GM21723 (cell line): ENCODE measurements around the gene TARS3.

Source experiments
- ATAC-seq: cut with Tn5 transposase; IDR thresholded peaks from one replicate; pipeline ENCODE4 v1.9.1; 2021; ENCODE audit warnings: mild to moderate bottlenecking, moderate library complexity; ENCODE audit not compliant: unreplicated experiment

TARS3 gene

DNA sequence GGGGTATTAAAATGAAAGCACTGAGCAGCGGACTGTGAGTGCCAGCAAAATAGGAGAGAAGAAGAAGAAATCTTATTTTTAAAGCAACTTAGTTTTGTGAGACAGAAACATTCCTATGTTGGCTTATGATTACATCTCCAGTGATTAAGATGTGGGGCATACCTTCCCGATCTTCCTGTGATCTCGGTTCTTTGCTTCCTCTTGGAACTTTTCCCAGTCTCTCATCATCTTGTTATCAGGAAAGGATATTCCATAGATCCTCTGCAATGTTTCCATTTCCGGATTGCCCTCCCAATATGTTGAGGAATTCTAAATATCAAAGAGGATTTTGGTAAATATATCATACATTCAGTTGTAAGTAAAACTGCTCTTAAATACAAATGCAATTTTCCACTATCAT, 22.2 kb downstream of the TARS3 start:
- no peak for ATAC-seq

DNA sequence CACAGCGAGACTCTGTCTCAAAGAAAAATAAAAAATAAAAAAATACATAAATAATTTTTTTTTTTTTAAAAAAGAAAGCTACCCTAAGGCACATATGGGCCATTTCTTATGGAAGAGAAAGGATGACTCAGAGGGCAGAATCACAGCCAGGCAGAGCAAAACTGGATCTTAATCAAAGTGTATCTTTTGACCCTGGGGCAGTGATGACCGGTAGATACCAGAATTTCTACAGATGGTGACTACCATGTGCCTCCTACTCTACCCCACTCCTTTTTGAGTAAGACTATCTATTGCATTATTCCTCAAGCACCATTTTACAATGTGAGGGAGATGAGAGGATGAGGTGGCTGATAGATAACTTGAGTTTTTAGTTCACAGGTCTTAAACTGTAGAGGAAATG, 26.0 kb downstream of the TARS3 start:
- no peak for ATAC-seq

DNA sequence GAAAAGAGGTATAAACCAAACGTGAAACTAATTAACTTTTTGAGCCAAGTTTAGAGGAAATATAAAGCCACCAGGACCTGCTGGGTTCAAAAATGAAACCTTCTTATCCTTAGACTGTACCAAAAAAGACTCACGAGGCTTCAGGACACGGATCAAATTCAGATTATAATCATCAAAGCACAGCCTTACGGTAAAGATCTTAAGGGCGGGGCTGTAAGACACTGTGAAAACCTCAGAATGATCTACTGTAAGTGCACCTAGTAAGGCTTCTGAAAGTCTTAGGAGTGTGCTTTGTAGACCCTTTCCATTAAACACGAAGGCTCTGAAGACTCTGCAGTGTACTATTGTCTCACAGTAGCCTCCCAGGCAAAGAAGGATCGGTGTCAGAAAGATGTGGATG, 26.8 kb downstream of the TARS3 start:
- no peak for ATAC-seq

DNA sequence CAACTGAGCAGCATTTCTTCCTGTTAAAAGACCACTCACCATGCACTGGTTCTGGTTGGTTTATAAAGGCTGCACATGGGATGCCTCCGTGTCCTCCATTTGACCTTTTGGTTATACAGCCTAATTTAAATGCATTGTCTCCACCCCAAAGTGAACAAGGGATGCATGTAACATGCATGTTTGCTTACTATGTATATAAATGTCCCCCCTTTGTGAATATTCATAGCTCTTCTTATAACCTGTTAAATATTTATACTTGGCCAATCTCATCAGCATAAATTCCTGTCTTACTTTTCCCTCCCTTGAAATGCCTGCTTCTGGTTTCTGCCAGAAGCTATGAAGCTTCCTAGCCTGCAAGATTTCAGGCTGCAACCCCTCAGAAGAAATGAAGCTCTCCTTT, 27.4 kb downstream of the TARS3 start:
- ATAC-seq: no peak

DNA sequence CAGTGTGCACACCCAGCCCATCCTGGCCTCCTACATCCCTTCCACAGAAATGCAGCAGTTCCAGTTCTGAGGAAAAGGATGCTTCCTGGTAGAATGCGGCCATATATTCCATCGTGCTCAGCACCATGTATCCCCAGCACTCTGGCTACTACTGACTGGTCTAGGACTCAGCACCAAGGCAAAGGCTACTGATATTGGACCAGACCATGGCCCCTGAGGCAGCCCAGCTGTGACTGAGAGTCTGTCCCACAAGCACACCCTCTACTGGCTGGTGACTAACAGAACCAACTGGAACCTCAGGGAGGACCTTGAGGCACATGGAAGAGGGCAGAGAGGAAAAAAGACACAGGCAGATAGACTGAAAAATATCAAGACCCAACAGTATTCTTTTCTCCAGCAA, 30.0 kb downstream of the TARS3 start:
- ATAC-seq: no peak

DNA sequence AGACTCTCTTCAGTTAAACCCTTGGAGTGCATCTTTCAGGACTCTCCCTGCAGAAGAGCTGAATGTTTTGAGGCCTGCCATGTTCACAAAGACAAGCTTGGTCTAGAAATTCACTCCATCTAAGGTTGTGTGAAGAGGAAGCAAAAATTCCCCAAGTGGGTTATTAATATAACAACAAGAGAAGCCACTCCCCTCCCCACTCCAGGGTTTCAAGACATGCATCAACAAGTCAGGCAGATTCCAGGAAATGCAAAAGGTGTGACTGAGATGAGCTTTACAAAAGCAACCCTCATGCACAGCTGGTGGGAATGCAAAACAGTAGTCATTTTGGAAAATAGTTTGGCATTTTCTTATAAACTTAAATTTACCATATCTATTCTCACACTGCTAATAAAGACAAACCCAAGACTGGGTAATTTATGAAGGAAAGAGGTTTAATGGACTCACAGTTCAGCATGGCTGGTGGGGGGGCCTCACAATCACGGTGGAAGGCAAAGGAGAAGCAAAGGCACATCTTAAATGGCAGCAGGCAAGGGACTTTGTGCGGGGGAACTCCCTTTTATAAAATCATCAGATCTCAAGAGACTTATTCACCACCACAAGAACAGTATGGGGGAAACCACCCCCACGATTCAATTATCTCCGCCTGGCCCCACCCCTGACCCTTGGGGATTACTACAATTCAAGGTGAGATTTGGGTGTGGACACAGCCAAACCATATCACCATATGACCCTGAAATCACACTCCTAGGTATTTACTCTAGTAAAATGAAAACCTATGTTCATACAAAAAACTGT, 31.3 kb downstream of the TARS3 start:
- ATAC-seq: no peak

DNA sequence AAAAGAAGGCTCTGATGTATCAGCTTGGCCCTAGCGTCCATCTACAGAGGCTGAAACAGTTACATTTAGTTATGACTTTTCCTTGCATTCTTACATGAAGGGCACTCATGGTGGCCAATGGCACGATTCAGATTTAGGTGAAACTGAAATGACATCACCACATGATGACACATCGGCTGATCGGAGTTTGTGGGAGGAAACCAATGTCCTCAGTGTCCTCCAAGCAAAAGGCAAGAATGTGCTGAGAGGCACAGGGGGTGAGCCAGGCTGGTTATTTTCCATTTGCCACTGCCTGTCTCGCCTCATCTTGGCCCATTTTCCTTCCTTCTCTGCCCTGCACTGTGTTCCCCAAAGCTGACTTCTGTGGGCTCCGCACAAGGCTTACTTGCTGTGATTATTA, 34.4 kb downstream of the TARS3 start:
- ATAC-seq: no peak

DNA sequence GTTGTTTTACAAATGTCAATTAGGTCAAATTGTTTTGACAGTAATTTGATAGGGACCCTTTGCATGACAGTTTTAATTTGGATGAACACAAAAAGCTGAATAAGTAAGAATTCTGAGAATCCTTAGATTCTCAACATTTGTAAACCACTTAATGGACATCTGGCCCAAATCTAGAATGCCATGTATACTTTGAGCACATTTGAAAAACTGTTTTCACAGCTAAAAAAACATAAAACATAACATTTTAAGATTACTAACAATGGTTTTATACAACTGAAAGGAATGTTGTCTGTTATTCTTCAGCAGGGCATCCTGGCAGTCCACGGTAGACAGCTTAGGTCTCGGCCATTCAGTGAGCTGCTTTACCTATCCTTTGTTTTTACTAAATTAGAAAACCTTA, 37.6 kb downstream of the TARS3 start:
- no peak for ATAC-seq

DNA sequence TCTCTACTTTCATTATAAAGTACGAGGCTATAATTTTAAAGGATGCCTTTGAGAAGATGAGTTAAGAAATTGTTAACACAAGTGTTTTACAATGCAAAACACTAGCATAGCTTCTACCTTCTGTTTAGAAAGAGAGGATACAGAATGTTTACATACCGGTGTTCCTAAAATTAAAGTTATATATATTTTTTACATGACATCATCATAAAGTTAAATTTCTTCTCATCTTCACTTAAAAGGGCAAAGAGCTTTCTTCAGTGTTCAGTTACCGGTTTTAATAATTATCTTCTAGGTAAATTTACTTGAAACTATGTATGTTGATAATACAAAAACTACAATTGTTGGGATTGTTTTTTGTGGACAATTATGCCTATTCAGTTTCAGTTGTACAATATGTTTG, 39.4 kb downstream of the TARS3 start:
- ATAC-seq: no peak

DNA sequence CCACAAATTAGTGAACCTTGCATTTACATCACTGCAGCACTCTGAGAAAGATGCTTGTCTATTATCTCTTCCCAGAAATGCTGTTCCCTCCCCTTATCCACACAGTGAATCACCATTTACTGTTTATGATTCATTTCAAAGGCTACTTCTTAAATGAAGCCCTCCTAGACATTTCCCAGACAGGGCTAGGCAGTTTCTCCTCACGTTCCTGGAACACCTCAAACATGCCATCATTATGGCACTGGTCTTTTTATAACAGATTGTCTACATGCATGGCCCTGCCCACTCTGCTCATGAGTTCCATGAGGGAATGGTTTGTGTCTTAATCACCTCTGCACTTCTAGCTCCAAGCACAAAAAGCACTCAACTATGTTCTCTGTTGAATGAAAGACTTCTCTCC, 39.9 kb downstream of the TARS3 start:
- ATAC-seq: no peak

DNA sequence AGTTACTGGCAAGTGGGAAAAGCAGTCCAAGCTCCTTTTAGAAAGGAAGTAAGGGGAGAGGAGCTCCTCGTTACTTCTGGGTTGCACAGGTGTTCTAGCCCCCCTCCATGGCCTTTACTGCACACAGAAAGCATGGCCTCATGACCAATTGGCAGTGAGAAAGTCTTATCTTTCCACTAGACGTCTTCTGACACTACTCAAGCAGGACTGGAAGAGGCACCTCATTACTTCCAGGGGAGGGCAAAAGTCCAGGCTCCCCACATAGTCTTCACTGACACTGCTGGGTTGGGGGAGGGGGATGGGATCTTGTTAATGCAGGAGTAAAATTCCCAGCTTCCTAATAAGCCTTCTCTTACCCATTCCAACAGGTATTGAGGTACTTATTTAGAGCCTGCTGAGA, 44.5 kb downstream of the TARS3 start:
- no peak for ATAC-seq

DNA sequence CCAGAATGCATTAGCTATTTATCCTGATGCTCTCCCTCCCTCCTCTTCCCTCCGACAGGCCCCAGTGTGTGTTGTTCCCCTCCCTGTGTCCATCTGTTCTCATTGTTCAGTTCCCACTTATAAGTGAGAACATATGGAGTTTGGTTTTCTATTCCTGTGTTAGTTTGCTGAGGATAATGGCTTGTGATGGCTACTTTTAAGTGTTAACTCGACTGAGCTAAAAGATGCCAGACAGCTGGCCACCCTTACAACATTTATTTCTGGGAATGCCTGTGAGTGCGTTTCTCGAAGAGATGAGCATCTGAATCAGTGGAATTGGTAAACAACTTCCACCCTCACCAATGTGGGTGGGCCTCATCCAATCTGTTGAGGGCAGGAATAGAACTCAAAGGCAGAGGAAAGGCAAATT, 47.3 kb downstream of the TARS3 start:
- ATAC-seq: no peak

DNA sequence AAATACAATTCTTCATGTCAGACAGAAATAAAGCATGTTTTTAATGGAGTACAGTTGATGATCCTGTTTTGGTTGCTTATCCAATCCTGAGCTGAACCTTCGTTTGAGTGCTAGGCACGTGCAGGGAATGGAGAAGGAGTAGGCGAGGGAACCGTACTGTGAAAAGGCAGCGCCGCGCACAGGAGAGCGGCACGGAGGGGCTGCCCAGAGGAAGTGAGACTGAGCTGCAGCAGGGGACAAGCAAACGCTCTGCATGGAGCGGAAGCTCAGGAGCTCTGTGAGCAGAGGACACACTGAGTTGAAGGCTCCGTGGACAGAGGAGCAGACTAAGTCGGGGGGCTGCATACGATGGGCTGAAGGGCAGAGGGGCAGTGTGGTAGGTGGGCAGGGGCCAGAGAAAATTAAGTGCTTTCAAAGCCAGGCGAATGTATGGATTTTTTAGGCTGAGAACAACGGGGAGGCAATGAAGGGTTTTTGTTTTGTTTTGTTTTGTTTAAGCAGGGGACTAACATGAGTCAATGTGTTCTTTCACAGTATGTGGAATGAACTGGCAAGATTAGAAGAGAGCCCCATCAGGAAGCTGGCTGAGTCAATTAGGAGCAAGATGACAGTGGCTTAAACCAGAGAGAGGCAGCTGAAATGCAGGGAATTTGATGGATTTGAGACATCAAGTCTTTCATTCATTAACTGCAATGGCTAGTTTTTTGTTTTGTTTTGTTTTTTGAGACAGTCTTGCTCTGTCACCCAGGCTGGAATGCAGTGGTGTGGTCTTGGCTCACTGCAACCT, 48.3 kb downstream of the TARS3 start:
- peak; percentile 96 for ATAC-seq

DNA sequence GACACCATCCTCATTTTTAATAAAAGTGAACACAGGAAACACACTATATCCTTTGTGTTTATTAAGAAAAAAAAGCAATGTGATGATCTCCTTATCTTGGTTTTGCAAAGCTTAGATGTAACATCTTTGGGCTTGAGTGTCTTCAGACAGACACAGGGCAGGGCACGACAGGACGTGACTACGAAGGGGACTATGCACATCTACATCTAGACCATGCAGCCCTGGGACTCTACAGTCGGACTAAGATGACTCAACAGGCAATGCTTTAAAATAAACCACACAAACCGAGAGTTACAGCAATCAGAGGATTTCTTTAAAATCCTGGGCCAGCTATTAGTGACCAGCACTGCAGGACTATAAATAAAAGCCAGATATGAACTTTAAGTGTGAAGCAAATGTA, 49.3 kb downstream of the TARS3 start:
- no peak for ATAC-seq

DNA sequence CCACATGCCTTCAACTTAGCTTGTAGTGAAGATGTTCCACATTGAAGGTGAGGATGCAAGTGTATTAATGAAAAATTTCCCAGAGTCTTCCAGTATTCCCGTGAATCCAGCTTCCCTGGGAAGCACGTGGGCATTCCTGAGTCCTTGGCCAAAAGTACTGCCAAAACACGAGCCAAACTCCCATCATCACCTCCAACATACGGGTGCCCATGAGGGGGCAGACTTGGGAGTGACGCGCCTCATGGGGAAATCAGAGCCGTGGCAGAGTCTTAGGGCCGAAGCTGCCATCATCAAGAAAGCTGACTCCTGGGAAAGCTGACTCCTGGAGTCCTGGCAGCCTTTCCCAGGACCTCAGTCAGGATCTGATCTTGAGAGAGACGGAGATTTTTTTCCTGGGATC, 52.0 kb downstream of the TARS3 start:
- no peak for ATAC-seq

DNA sequence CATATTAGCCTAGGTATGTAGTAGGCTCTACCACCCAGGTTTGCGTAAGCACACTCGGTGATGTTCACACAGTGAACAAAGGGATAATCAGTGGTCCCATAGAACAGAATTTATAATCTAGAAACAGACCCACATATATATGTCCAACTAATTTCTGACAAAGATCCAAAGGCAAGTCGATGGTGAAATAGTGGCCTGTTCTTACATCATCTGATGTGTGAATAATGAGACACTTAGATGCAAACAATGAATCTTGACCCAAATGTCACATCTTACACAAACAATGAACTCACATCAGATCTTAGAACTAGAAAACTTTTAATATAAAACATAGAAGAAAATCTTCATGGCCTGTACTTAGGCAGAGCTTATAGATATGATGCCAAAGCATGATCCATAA, 54.5 kb downstream of the TARS3 start:
- no peak for ATAC-seq

DNA sequence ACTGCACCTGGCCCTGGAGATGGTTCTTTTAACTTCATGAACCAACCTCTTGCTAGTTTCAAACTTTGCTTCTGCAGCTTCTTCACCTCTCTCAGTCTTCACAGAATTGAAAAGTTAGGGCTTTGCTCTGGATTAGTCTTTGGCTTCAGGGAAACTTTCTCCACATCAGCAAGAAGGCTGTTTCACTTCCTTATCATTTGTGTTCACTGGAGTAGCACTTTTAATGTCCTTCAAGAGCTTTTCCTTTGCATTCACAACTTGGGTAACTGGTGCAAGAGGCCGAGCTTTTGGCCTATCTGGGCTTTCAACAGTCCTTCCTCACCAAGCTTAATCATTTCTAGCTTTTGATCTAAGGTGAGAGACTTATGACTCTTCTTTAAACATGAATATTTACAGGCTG, 56.4 kb downstream of the TARS3 start:
- no peak for ATAC-seq

DNA sequence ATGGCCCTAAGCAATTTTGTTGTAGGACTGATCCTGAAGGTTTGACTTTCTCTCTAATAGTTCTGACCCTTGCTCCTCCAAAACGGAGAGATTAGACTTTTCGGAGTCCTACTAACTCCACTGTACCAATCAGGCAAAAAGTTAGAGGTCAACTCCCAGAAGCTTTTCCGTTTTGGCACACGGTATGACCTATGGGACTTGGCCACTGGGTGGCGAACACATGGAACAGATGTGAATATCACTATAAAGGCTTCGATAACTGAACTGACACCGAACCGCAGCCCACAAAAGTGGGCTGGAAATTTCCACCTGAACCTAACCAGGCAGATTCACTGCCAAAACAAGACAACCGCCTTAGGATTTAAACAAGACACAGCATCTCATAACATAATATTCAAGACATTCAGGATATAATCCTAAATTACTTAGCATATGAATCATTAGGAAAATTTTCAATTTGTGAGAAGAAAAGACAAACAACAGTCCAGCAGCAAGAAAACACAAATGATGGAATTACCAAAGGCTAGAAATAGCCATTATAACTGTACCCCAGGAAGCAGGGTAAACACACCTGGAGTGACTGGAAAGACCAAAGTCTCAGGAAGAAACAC, 59.9 kb downstream of the TARS3 start:
- ATAC-seq: no peak

DNA sequence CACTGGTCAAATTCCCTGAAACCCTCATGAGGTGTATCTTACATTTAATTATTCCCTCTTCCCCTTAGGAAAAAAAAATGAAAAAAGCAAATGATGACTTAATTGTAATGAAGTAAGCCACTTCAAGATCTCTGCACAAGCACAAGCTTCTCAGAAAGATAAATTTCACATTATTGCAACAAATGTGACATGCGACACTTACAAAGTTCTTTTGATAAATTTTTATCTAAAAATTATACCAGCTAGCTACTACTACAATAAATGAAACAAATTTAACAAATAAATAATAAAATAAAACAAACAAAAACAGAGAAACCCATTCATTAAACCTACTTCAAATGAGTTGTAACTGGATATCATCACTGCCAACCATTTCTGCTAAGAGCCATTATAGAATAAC, 62.1 kb downstream of the TARS3 start:
- no peak for ATAC-seq

DNA sequence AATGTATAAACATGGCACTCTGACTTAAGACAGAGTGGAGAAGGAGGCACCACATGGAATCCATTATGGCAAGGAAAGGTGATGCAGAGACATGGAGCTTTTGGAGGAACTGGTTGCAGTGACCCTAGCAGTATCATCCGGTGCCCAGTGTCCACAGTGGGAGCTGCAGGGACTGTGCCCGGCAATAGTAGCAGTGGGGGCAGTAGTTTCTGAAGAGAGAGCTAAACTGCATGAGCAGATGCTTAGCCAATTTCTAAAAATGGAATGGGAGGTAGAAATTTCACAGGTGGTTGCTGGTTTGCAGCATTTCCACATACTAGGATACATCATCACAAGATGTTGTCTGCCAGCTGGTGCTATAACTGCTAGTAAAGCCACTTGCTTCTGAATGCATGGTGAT, 64.3 kb downstream of the TARS3 start:
- no peak for ATAC-seq

DNA sequence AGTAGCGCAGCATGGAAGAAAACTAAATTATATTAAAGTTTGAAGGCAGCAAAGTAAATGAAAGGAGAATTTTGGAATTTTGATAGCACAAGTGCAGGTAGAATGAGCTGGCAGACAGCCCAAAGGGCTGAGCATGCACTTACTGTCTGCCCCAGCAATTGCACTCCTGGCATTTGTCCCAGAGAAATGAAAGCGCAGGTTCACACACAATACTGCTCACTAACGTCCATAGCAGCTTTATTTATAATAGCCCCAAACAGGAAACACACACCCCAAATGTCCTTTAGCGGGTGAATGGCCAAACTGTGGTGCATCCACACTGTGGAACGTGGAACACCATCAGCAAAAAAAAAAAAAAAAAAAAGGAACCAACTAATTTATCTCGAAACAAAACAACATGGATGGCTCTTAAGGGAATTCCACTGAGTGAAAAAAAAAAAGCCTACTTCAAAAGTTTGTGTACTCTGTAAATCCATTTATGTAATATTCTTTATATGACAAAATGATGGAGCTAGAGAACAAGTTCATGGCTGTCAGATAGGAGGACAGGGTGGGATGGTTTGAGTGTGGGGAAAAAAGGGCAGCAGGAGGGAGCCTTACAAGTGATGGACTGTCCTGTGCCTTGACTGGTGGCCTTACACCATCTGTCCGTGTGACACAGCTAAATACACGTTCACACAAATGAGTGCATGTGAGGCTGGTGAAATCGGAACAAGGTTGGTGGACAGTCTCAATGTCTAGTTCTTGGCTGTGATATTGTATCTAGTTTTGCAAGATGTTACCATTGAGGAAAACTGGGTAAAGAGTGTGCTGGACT, 66.1 kb downstream of the TARS3 start:
- no peak for ATAC-seq
